KOPT-K1 (cell line): ENCODE measurements around the gene GRAMD1B.
"Not testable (repeated sequence)": the region's sequence is repeated elsewhere in the genome, so short reads cannot be mapped to it uniquely, and the experiment has no call there.

Source experiments
- H3K27ac ChIP-seq: fragments of 200-600 bp; sonication (generic); 2 replicates; pipeline ENCODE4 v1.5.1; 2016; ENCODE audit warnings: antibody characterized with exemption, mild to moderate bottlenecking, low read depth, low read length; ENCODE audit not compliant: poor library complexity, severe bottlenecking
- H3K36me3 ChIP-seq: fragments of 200-600 bp; sonication (generic); 2 replicates; pipeline ENCODE4 v1.5.1; 2017; ENCODE audit warnings: antibody characterized with exemption, mild to moderate bottlenecking, low read length, moderate library complexity; ENCODE audit not compliant: insufficient read depth
- H3K9me3 ChIP-seq: fragments of 200-600 bp; sonication (generic); 2 replicates; pipeline ENCODE4 v1.5.1; 2017; ENCODE audit warnings: antibody characterized with exemption, low read length, mild to moderate bottlenecking; ENCODE audit not compliant: insufficient read depth, poor library complexity, severe bottlenecking

Gene GRAMD1B

DNA sequence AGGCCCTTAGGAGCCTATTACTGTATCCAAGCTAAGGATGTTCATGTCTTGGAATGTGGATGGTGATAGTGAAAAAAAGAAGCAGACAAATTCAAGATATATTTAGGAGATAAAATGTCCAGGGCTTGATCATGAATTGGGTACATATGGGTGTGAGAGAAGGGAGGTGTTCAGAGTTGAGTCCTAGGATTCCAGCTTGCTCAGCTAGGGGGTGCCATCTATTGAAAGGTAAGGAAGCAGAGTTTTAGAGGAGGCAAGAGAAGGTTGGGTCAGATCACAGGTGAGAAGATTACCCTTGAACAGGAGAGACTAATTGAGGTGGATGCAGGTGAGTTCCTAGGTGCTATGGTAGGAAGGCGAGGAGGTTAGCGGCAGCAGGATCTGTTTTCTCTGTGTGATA, 60.5 kb downstream of the GRAMD1B start:
- Histone ChIP-seq H3K36me3 (no peaks in the 10 kb centered on the region), H3K27ac (no peak overlapping the region), H3K9me3 (no peaks in the 10 kb centered on the region)

DNA sequence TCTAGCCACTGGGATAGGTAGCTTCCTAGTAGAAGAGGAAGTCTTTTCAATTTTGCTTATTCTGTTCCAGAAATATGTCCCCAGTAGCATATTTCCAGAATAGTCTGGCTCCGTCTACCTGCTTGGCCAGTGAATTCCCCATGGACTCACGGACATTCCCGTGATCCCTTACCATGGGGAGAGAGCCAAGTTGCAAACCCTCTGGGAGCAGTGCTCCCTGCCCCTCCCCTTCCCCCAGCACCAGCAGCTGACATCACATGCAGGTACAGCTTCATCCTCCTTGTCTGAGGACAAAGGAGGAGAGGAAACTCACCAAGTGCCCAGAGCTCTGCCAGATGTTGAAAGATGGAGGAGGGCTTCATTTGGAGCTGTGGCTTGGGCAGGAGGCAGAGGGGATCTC, 61.2 kb downstream of the GRAMD1B start:
- no peak overlapping the region for H3K27ac ChIP-seq
- no peaks in the 10 kb centered on the region for H3K9me3 ChIP-seq

DNA sequence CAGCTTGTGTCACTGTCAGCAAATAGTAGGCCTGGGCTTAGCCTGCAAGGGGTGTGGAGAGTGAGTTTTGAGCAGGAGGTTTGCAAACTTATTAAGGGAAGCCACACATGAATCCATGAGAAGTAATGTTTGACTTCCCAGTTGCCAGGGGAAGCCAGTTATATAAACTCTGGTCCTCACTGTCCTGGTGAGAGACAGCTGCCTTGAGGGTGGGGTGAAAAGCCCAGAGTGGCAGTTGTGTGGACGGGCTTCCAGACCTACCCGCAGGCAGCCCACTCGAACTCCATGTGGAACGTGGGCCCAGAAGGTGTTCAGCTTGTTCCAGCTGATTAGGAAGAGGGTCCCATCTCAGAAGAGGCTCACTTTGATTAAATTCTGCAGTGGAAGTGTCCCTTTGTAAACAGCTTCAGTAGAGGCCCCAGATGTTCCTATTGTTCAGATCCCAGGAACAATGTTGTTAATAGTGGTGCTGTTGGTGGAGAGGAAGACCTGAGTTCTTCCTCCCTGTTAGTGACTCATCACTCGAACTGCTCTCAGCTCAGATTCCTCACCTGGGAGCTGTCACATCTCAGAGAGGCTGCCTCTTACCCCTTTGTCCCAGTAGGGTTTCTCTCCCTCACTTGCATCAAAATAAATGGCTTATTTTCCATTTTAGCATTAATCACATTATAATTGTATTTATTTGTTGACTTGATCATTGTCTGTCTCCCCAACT, 63.4 kb downstream of the GRAMD1B start:
- H3K9me3 ChIP-seq, result no peaks in the 10 kb centered on the region
- no peak overlapping the region for H3K27ac ChIP-seq
- H3K36me3 ChIP-seq, result no peaks in the 10 kb centered on the region

More for the DNA sequence above, 61.2 kb downstream of the GRAMD1B start:
- H3K36me3 ChIP-seq, result no peaks in the 10 kb centered on the region

DNA sequence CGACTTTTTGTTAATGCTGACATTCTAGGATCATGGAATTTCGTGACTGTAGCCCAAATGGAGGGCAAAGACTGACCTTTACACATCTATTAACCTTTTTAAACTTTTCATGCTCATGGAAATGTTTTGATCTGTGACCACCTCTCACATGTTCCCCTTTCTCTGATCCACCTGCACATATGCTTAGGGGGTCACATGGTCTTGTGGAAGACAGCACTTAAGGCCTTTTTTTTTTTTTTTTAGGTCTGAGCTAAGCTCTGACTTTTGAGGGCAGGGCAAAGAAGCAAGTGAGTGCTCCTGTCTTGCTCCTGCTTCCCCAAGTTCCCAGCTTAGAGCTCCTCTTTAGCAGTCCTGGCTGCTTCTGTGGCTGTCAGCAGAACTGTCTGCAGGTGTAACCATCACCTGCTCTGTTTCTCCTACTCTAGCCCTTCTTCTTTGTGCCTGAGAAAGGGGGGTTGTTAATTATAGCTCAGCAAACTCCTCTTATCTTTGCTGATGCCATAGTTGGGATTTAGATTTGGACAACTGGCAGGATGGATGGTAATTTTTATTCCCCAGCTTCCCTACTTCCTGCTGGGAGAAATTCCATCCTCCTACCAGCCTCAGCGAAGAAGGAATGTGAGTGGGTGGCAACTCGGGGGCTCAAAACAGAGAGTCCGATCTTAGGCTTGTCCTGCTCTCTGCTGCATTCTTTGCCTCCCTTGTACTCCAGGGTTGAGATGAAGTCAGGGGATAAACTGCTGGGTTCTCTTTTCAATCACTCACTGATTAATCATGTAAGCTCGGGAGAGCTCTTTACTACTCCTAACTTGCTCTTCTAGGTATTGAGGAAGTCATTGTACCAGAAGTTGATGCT, 64.4 kb downstream of the GRAMD1B start:
- Histone ChIP-seq H3K27ac (no peak overlapping the region), H3K9me3 (no peaks in the 10 kb centered on the region), H3K36me3 (no peaks in the 10 kb centered on the region)

DNA sequence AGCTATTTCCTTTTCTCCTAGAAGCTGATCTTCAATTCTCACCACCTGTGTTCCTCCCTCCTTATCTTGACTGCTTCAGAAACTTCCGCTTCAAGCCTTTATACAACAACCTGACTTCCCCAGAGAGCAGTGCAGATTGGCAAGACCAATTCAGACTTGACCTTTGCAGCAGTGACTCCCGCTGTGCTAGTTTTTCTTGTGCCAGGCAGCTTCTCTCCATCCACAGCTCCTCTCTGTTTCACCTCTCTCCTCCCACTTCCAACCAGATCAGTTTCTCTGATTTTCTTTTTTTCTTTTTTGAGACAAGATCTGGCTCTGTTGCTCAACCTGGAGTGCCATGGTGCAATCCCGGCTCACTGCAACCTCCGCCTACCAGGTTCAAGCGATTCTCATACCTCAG, 74.3 kb downstream of the GRAMD1B start:
- no peaks in the 10 kb centered on the region for H3K9me3 ChIP-seq
- no peaks in the 10 kb centered on the region for H3K36me3 ChIP-seq
- H3K27ac ChIP-seq, result no peak overlapping the region

DNA sequence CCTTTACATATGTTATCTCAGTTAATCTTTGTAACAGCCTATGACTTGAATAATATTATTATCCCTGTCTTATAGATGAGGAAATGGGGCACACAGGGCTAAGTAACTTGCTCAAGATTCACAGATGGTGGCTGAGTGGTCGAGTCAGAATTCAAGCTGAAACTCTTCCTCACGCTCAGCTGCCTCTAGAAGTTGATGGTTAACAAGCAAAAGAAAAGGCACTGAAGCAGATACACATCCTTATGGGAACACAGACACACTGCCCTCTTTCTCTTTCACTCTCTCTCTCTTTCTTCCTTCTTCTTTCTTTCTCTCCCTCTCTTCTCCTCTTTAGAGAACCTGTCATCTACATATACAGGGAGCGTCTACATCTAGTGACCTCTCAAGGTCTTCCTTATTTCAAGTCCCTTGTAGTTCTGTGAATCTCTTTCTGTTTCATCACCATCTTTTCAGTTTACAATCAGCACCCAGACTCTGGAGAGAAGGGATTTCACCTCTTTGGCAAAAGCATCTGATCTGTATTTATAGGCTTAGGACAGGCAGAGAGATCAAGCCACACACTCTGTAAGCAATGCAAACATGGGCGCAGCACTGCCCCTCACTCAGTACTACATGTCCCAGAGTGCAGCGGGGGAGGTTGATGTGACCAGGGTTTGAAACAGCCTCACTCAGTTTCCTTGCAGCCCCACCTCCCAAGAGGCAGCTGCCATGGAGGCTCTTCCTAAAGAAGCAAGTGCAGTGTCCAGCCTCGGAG, 75.7 kb downstream of the GRAMD1B start:
- Histone ChIP-seq H3K36me3 (no peaks in the 10 kb centered on the region), H3K9me3 (no peaks in the 10 kb centered on the region), H3K27ac (no peak overlapping the region)

DNA sequence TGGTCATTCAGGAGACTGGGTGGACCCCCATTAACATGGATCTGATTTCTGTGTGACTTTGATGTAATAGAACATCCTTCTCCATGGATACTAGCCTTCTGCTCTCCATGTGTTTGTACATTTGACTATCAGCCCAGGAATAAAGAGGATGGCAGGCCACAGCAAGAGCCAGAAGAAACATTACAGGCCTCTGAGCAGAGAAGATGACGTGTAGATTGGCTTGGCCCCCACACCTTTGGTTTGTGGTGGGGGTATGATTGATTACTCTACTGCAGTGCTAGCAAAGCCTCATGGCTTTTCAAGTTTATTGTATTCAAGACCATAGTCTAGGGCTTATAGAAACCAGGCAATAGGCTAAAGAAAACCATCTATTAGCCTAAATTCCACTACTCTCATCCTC, 77.0 kb downstream of the GRAMD1B start:
- Histone ChIP-seq H3K36me3 (no peaks in the 10 kb centered on the region), H3K9me3 (no peaks in the 10 kb centered on the region), H3K27ac (no peak overlapping the region)

DNA sequence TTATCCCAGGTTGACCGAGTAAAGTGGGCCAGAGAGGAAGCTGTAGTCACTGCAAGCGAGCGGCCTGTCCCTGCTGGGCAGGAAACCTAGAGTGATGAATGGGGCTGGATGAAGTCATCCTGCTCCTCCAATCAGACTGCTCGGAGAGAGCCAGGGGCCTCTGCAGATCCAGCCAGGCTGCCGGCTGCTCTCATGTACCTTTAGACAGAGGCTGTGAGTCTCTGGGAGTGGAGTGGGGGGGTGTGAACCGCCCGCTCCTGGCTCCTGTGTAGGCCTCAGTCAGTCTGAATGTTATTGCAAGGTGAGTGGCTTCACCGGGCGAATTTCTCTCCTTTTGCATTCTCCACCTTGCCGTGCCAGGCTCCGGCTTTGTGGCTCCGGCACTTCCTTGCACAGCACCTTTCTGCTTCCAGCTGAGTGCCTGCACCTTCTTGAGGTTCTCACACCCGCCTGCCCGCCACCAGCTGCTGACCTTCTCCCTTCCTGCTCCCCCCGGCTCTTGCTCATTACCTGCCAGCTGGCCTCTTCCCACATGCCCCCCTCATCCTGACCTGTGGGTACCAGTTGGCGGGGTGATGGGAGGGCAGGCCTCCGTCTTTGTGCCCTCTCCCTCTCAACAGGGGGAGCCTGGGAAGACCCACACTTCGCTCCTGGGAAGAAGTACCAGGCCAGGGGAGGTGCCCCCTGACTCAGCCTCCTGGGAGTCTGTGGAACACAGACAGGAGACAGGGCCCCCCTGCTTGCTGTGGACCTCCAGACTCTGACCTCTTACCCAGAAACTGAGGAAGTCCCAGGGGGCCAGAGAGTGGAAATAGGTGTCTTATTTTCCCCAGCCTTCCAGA, 79.9 kb downstream of the GRAMD1B start:
- Histone ChIP-seq H3K9me3 (no peaks in the 10 kb centered on the region), H3K36me3 (no peaks in the 10 kb centered on the region), H3K27ac (no peak overlapping the region)

DNA sequence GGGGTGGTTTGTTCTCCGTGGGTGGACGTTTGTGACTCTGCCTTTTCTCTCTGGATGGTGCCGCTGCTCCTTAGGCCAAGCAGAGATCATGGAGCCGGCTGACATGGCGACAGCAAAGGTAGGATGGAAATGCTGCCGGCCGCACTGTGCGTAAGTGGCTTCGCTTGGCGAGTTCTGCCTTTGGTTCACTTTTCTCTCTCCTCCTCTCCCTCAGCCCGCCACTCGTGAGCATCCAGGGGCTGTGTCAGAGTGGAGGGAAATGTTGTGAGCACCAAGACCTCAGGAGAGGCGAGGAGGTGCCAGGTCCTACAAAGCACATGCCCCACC, 80.5 kb downstream of the GRAMD1B start:
- no peak overlapping the region for H3K27ac ChIP-seq
- H3K9me3 ChIP-seq, result no peaks in the 10 kb centered on the region
- H3K36me3 ChIP-seq, result no peaks in the 10 kb centered on the region

DNA sequence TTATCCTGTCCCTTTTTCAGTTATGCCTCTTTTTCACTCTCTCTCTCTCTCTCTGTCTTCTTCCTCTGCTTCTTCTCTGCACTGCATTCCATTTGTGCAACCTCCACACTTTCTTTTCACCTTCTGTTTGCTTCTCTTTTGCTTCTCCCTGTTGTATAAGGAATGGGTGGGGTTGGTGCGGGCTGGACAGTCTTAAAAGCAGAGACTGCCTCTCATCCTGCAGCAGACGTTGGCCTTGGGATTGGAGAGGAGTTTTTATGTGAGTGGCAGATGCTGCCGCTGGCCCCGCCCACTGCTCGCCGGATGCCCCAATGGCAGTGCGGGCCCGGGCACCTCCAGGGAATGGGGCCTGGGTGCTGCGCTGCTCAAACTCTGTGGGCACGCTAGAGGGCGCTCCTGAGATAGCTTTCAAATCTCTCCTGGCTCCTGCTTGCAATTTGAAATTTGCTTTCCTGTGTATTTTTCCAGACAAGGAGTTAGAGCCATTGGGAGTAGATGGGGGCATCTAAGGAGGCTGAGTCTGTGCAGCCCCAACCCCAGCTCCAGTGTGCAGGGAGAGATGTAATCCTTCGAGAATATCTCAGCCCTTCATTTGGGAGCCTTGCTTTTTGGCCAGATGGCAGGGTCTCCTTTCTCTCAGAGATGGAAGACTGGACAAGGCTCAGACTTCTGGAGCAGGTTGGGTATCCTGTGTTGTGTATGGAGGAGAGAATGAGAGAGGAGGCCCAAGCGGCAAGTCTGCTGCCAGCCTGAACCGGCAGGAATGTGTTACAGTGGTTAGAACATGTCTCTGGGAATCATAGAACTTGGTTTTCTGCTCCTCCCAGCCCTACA, 81.2 kb downstream of the GRAMD1B start:
- Histone ChIP-seq H3K27ac (no peak overlapping the region), H3K9me3 (no peaks in the 10 kb centered on the region), H3K36me3 (no peaks in the 10 kb centered on the region)

DNA sequence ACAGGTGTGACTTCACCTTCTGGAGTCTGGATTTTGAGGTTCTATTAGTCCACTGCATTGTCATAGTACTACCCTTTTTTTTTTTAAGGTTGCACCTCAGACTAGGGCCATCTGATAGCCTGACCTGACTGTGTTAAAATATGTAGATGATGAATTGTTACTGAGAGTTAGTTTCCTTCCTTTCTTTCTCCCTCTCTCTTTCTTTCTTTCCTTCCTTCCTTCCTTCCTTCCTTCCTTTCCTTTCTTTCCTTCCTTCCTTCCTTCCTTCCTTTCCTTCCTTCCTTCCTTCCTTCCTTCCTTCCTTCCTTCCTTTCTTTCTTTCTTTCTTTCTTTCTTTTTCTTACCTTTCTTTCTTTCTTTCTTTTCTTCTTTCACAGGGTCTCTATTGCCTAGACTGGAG, 83.2 kb downstream of the GRAMD1B start:
- not testable (repeated sequence) for H3K36me3 ChIP-seq, H3K27ac ChIP-seq, H3K9me3 ChIP-seq

DNA sequence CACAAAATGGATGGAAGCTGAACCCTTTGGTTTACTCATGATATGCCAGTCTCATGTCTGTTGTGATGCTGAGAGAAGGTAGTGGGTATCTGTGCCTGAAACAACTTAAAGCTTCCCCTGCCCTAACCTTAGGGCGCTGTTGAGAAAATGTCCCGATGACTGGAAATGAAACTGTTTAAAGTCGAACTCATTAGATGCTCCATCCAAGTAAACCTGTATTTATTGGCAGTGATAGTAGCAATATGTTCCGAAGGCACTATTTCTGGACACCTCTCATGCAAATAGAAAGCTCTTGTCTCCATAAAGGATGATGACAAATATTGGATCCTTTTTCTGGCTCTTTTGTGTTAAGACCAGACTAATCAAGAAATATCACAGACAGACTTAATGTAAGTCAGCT, 86.2 kb downstream of the GRAMD1B start:
- Histone ChIP-seq H3K36me3 (no peaks in the 10 kb centered on the region), H3K9me3 (peaks cover 5% of the 10 kb centered on the region), H3K27ac (no peak overlapping the region)

DNA sequence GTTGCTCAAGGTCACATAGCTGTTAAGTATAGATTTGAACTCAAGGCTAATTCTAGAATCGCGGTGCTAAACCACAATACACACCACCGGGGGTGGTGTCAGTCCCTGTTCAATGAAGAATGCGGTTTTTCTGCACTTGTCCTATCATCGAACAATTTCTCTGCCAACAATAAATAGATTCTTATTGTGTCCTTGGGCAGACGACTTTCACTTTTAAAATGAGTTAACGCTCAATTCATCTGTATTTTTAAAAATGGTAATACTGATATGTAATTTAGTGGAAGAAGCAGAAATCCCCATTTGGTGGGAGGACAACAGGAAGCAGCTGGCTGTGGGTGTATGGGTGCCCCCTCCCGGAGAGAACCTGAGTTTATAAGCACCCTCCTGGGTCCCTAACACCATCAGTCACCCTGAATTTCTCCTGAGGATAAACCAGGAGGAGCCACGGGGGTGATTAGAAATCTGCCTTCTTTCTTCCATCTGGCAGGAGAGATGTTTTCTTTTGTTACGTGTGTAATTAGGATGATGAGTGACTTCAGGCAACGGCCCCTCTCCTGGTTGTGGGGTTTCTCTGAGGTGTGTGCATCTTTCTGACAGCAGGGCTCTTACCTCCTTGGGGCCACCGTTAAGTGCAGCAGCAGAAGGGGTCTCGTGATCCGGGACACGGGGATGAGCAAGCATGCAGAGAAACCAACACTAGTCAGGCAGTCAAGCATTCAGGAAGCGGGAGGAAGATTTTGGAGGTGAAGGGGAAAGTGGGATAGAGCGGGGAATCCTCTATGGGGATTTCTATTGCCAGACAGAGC, 87.7 kb downstream of the GRAMD1B start:
- Histone ChIP-seq H3K36me3 (no peaks in the 10 kb centered on the region), H3K9me3 (peaks cover 8% of the 10 kb centered on the region), H3K27ac (no peak overlapping the region)
